ENCODE data around the gene IFFO2. TPM values are rescaled to one million over a fixed set of nuclear protein-coding genes. Genes with fewer than 3 reads are reported as not detected.

The IFFO2 gene
- total RNA-seq, 1 experiment from 2014 or later = 15.6 TPM

- Histone ChIP-seq H4K20me1 (ENCODE audit: insufficient read depth) (no peaks in the 10 kb centered on the region), H3K4me1 (ENCODE audit: control insufficient read depth in 1 of 2, insufficient read depth in 2 of 2, low read length in 2 of 2) (peaks cover 42 to 65% of the 10 kb centered on the region in 2 experiments), H3K27me3 (ENCODE audit: insufficient read depth, low read length) (no peaks in the 10 kb centered on the region), H2AFZ (ENCODE audit: low read depth, low read length, poor library complexity, severe bottlenecking) (no peak overlapping the region), H3K4me2 (ENCODE audit: low read length) (no peak overlapping the region), H3K36me3 (ENCODE audit: control insufficient read depth in 1 of 2, insufficient read depth in 2 of 2, low read length in 2 of 2) (no peaks in the 10 kb centered on the region), H3K4me3 (replicated peaks in 1 of 2; ENCODE audit: low read depth in 1 of 2, low read length in 2 of 2) (no peak overlapping the region), H3K9me3 (ENCODE audit: control insufficient read depth in 1 of 2, insufficient read depth in 1 of 2, low read depth in 1 of 2, low read length in 2 of 2) (no peaks in the 10 kb centered on the region), H3K79me2 (ENCODE audit: insufficient read depth, low read length) (peaks cover 68% of the 10 kb centered on the region), H3K9ac (ENCODE audit: low read length) (no peak overlapping the region), H3K27ac (ENCODE audit: low read depth, low read length) (no peak overlapping the region), H3K9me2 (ENCODE audit: insufficient read depth) (no peaks in the 10 kb centered on the region)
- intact Hi-C loops (cut with micrococcal nuclease) = no loop called here
- ChIA-PET CTCF (interaction anchor here (2.1 kb wide), 1 partner anchor 11 kb away, joined by 14 read pairs; no protein-coding TSS in a partner anchor), POLR2A (no interaction called here), RAD21 (ENCODE audit: low non-redundant PET in 1 of 2, low total read pairs in 2 of 2, uncharacterized antibody in 2 of 2, unreplicated experiment in 2 of 2) (no interaction called here)
- TF ChIP-seq CEBPB (IDR thresholded peaks at IDR 0.05; ENCODE audit: low read depth) (no peak), EZH2phosphoT487 (IDR thresholded peaks at IDR 0.05; ENCODE audit: borderline replicate concordance) (no peak), JUND (IDR thresholded peaks at IDR 0.05) (no peak), EZH2 (IDR thresholded peaks at IDR 0.05) (no peak), ATF3 (IDR thresholded peaks at IDR 0.05) (no peak), EGR1 (IDR thresholded peaks at IDR 0.05; ENCODE audit: low read depth) (no peak), ZNF274 (IDR thresholded peaks at IDR 0.05; ENCODE audit: low read depth, low read length) (no peak), SP1 (IDR thresholded peaks at IDR 0.05; ENCODE audit: low read depth) (no peak), CBX3 (IDR thresholded peaks at IDR 0.05; ENCODE audit: low read depth) (no peak), REST (IDR thresholded peaks at IDR 0.05; ENCODE audit: low read depth) (no peak), TCF7L2 (IDR thresholded peaks at IDR 0.05; ENCODE audit: borderline replicate concordance, extremely low read depth, insufficient read depth, insufficient read length) (no peak), ELF1 (IDR thresholded peaks at IDR 0.05; ENCODE audit: borderline replicate concordance, low read depth) (no peak), POLR2AphosphoS5 (IDR thresholded peaks at IDR 0.05; ENCODE audit: low read depth, low read length) (no peak), SRF (IDR thresholded peaks at IDR 0.05; ENCODE audit: low read depth) (no peak), ZBTB33 (IDR thresholded peaks at IDR 0.05; ENCODE audit: extremely low read depth, insufficient replicate concordance, low read length) (no peak), YY1 (IDR thresholded peaks at IDR 0.05; ENCODE audit: extremely low read depth, insufficient replicate concordance, low read depth, low read length) (no peak)
- DNase-seq (ENCODE audit: low read depth, low spot score) (no peak), ATAC-seq (no peak)
- no TSS peak for BruUV-seq (replicated peaks)
Observed at GRCh38 chr1:18923756-18924211, 32.7 kb downstream of the IFFO2 start.
